Measurements from ENCODE around the gene WNT2B.

WNT2B gene

DNA sequence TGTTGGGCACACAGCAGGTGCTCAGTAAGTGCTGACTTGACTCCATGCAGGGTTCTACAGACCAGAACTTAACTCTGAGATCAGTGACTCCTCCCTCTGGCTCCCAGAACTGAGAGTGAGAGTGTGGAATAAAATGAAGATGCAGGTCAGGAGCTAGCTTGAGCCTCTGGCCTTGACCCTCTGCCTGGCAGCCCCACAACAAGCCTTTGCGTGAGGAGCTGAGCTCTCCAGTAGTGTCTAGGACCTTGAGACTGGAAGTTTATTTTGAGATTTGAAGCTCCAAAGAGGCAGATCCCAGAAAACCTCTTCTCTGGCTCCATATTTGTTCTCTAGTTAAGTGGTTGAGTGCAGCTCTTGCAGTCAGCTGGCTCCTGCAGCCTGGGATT, 3.4 kb upstream of the WNT2B start:
- Histone ChIP-seq H3K4me3 (ENCODE audit: low read length) (no peak overlapping the region), H3K9ac (ENCODE audit: low read depth, low read length) (no peak overlapping the region), H3K4me1 (ENCODE audit: insufficient read depth, low read length) (peaks cover 24% of the 10 kb centered on the region), H3K27ac (ENCODE audit: low read depth, low read length) (no peak overlapping the region), H3K9me3 (ENCODE audit: insufficient read depth, low read depth, low read length) (no peaks in the 10 kb centered on the region), H3K27me3 (ENCODE audit: insufficient read depth, low read length) (peaks cover 100% of the 10 kb centered on the region), H3K36me3 (ENCODE audit: insufficient read depth, low read length) (no peaks in the 10 kb centered on the region)
- 81% methylated on average over 1 of the region's 1 CpG for WGBS

DNA sequence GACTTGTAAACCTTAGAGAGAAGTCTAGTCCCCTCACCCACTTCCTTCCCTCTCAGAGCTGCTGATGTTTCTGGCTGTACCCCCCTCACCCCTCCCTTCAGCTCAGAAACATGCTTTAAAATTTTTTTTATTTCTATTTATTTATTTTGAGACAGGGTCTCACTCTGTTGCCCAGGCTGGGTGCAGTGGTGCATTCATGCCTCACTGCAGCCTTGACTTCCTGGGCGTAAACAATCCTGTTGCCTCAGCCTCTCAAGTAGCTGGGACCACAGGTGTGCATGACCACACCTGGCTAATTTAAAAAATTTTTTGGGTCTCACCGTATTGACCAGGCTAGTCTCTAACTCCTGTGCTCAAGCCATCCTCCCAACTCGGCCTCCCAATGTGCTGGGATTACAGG, 2.9 kb upstream of the WNT2B start:
- H3K9me3 ChIP-seq (ENCODE audit: insufficient read depth, low read depth, low read length): no peaks in the 10 kb centered on the region
- 87% methylated on average over 3 of the region's 3 CpGs for WGBS
- H3K36me3 ChIP-seq (ENCODE audit: insufficient read depth, low read length): no peaks in the 10 kb centered on the region
- H3K4me1 ChIP-seq (ENCODE audit: insufficient read depth, low read length): peaks cover 29% of the 10 kb centered on the region
- no peak overlapping the region for H3K9ac ChIP-seq (ENCODE audit: low read depth, low read length)
- no peak overlapping the region for H3K4me3 ChIP-seq (ENCODE audit: low read length)
- H3K27me3 ChIP-seq (ENCODE audit: insufficient read depth, low read length): peaks cover 100% of the 10 kb centered on the region
- H3K27ac ChIP-seq (ENCODE audit: low read depth, low read length): no peak overlapping the region

DNA sequence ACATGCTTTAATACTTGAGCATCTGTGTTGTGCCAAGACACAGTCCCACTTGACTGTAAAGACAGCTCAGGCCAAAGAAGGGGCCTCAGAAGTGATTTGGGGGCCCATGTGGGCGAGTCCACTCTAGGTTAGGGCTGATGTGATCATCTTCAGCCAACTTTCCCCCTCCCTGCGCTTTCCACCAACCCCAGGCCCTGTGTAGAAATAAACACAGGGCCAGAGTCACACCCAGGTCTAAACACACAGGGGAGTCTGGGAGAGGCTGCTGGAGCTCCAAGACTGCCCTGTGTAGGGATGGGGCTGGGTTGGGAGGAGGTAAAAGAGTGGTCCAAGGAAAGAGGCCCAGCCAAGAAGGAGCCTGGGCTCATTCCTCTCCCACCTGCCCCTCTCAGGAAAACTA, 2.5 kb upstream of the WNT2B start:
- H3K36me3 ChIP-seq (ENCODE audit: insufficient read depth, low read length): no peaks in the 10 kb centered on the region
- H3K27me3 ChIP-seq (ENCODE audit: insufficient read depth, low read length): peaks cover 100% of the 10 kb centered on the region
- no peak overlapping the region for H3K27ac ChIP-seq (ENCODE audit: low read depth, low read length)

GRCh38 chr1:112506731-112507130, 2.0 kb upstream of the WNT2B start:
- Histone ChIP-seq H3K36me3 (ENCODE audit: insufficient read depth, low read length) (no peaks in the 10 kb centered on the region), H3K9ac (ENCODE audit: low read depth, low read length) (no peak overlapping the region), H3K27me3 (ENCODE audit: insufficient read depth, low read length) (peaks cover 100% of the 10 kb centered on the region), H3K9me3 (ENCODE audit: insufficient read depth, low read depth, low read length) (no peaks in the 10 kb centered on the region), H3K4me1 (ENCODE audit: insufficient read depth, low read length) (peaks cover 34% of the 10 kb centered on the region), H3K27ac (ENCODE audit: low read depth, low read length) (no peak overlapping the region), H3K4me3 (ENCODE audit: low read length) (no peak overlapping the region)
- WGBS: 81% methylated on average over 8 of the region's 8 CpGs

More for the DNA sequence above, 2.5 kb upstream of the WNT2B start:
- no peak overlapping the region for H3K4me3 ChIP-seq (ENCODE audit: low read length)
- no peak overlapping the region for H3K9ac ChIP-seq (ENCODE audit: low read depth, low read length)
- H3K4me1 ChIP-seq (ENCODE audit: insufficient read depth, low read length): peaks cover 33% of the 10 kb centered on the region
- no peaks in the 10 kb centered on the region for H3K9me3 ChIP-seq (ENCODE audit: insufficient read depth, low read depth, low read length)
- 86% methylated on average over 2 of the region's 2 CpGs for WGBS

DNA sequence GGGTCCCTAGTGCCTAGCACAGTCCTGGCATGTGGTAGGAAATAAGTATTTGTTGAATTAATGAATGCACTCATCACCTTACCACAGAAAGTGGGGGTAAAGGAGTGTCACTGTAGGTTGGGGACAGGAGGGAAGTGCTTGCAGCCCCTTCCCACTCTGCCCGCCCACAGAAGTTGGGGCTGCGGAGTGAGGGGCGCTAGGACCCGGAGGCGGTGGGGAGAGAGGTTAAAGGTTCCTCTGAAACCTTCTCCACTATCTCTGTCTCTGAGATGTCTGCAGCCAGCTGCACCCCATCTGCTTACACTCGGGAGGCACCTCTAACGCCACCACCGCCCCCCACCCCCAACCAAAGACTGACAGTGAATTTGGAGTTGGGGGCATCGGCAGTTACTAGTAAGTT, 1.4 kb upstream of the WNT2B start:
- Histone ChIP-seq H3K9ac (ENCODE audit: low read depth, low read length) (no peak overlapping the region), H3K27ac (ENCODE audit: low read depth, low read length) (no peak overlapping the region), H3K4me3 (ENCODE audit: low read length) (peak overlapping the region; percentile 64), H3K9me3 (ENCODE audit: insufficient read depth, low read depth, low read length) (no peaks in the 10 kb centered on the region), H3K4me1 (ENCODE audit: insufficient read depth, low read length) (peaks cover 34% of the 10 kb centered on the region), H3K27me3 (ENCODE audit: insufficient read depth, low read length) (peaks cover 100% of the 10 kb centered on the region), H3K36me3 (ENCODE audit: insufficient read depth, low read length) (no peaks in the 10 kb centered on the region)
- 47% methylated on average over 3 of the region's 9 CpGs for WGBS

DNA sequence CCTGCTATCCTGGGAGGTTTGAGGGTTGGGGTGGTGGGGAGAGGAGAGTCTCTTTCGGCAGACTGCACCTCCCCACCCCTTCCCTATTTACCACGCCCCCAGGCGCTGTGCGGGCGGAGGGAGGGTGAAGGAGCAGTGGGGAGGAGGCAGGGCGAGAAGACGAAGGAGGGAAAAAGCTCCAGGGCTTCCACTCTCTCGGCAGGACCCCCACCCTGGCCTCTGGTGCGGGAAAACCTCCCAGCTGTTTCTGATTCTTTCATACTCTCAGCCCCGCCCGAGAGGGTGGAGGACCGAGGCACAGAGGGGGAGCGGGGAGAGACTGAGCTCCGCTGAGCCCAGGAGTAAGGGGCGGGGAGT, 866 bp upstream of the WNT2B start:
- WGBS: under 1% methylated on average over 13 of the region's 15 CpGs
- no peak overlapping the region for H3K9ac ChIP-seq (ENCODE audit: low read depth, low read length)

DNA sequence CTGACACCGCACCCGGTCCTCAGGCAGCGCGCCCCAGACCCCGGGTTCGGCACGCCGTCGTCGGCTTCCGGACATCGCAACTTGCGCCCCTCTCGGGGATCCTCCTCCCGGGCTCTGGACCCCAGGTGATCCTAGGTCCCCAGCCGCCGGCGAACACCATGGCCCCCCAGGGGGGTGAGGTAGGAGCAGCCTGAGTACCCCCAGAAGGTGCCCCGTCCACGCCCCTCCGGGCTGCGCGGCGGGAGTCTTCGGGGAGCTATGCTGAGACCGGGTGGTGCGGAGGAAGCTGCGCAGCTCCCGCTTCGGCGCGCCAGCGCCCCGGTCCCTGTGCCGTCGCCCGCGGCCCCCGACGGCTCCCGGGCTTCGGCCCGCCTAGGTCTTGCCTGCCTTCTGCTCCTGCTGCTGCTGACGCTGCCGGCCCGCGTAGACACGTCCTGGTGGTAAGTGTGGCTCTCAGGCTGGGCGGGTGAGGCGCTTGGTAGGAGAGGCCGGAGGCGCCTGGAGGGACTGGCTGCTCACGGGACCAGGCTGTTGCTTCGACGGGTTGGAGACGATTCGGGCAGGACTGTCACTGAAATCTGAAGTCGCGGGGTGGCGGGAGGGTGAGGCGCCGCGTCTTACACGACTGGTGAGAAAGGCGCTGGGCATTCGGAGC, 367 bp downstream of the WNT2B start:
- H3K4me1 ChIP-seq (ENCODE audit: insufficient read depth, low read length): peaks cover 27% of the 10 kb centered on the region
- WGBS: 1% methylated on average over 66 of the region's 66 CpGs
- H3K9me3 ChIP-seq (ENCODE audit: insufficient read depth, low read depth, low read length): no peaks in the 10 kb centered on the region
- peaks cover 92% of the 10 kb centered on the region for H3K27me3 ChIP-seq (ENCODE audit: insufficient read depth, low read length)
- H3K27ac ChIP-seq (ENCODE audit: low read depth, low read length): no peak overlapping the region
- no peaks in the 10 kb centered on the region for H3K36me3 ChIP-seq (ENCODE audit: insufficient read depth, low read length)
- peak overlapping the region; percentile 64 for H3K4me3 ChIP-seq (ENCODE audit: low read length)
- H3K9ac ChIP-seq (ENCODE audit: low read depth, low read length): no peak overlapping the region

More for the DNA sequence above, 866 bp upstream of the WNT2B start:
- peaks cover 32% of the 10 kb centered on the region for H3K4me1 ChIP-seq (ENCODE audit: insufficient read depth, low read length)
- H3K9me3 ChIP-seq (ENCODE audit: insufficient read depth, low read depth, low read length): no peaks in the 10 kb centered on the region
- H3K4me3 ChIP-seq (ENCODE audit: low read length): peak overlapping the region; percentile 64
- H3K27me3 ChIP-seq (ENCODE audit: insufficient read depth, low read length): peaks cover 100% of the 10 kb centered on the region
- no peak overlapping the region for H3K27ac ChIP-seq (ENCODE audit: low read depth, low read length)
- H3K36me3 ChIP-seq (ENCODE audit: insufficient read depth, low read length): no peaks in the 10 kb centered on the region

DNA sequence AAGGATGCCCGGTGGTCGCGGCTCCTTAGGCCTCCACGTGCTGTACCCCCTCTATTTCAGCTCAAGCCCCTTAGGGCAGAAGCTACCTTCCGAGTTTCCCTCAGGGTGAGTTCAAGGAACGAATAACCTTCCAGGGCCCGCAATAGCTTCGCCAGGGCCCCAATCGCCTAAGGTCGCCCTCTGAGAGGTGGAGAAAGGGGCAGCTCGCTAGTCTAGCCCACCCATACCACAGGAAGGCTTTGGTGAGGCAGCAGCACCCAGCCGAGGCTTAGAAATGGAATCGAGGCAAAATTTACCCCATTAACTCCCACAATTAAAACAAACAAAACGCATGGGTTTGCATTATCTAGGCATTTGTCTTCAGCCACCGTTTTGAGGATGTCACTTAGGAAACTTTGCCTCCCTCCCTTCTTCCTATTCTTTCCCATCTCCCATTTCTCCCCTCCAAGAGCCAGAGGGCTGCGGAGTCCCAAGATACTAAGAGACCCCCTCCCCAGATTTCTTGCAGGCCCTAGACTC, 954 bp downstream of the WNT2B start:
- Histone ChIP-seq H3K4me3 (ENCODE audit: low read length) (peak overlapping the region; percentile 64), H3K4me1 (ENCODE audit: insufficient read depth, low read length) (peaks cover 22% of the 10 kb centered on the region), H3K27ac (ENCODE audit: low read depth, low read length) (no peak overlapping the region), H3K9me3 (ENCODE audit: insufficient read depth, low read depth, low read length) (no peaks in the 10 kb centered on the region), H3K27me3 (ENCODE audit: insufficient read depth, low read length) (peaks cover 86% of the 10 kb centered on the region), H3K9ac (ENCODE audit: low read depth, low read length) (no peak overlapping the region), H3K36me3 (ENCODE audit: insufficient read depth, low read length) (no peaks in the 10 kb centered on the region)
- WGBS: 8% methylated on average over 16 of the region's 16 CpGs

- Histone ChIP-seq H3K36me3 (ENCODE audit: insufficient read depth, low read length) (no peaks in the 10 kb centered on the region), H3K4me3 (ENCODE audit: low read length) (peak overlapping the region; percentile 64), H3K27me3 (ENCODE audit: insufficient read depth, low read length) (peaks cover 80% of the 10 kb centered on the region), H3K27ac (ENCODE audit: low read depth, low read length) (no peak overlapping the region), H3K9me3 (ENCODE audit: insufficient read depth, low read depth, low read length) (no peaks in the 10 kb centered on the region), H3K4me1 (ENCODE audit: insufficient read depth, low read length) (peaks cover 25% of the 10 kb centered on the region), H3K9ac (ENCODE audit: low read depth, low read length) (no peak overlapping the region)
- 6% methylated on average over 6 of the region's 7 CpGs for WGBS
Observed at GRCh38 chr1:112510340-112510739, 1.6 kb downstream of the WNT2B start.

GRCh38 chr1:112511897-112512296, 3.1 kb downstream of the WNT2B start:
- WGBS: no CpG with 5 or more reads among the region's 2 CpGs
- H3K27ac ChIP-seq (ENCODE audit: low read depth, low read length): no peak overlapping the region
- H3K9me3 ChIP-seq (ENCODE audit: insufficient read depth, low read depth, low read length): no peaks in the 10 kb centered on the region
- no peak overlapping the region for H3K4me3 ChIP-seq (ENCODE audit: low read length)
- H3K36me3 ChIP-seq (ENCODE audit: insufficient read depth, low read length): no peaks in the 10 kb centered on the region
- H3K9ac ChIP-seq (ENCODE audit: low read depth, low read length): no peak overlapping the region
- peaks cover 64% of the 10 kb centered on the region for H3K27me3 ChIP-seq (ENCODE audit: insufficient read depth, low read length)
- peaks cover 35% of the 10 kb centered on the region for H3K4me1 ChIP-seq (ENCODE audit: insufficient read depth, low read length)

DNA sequence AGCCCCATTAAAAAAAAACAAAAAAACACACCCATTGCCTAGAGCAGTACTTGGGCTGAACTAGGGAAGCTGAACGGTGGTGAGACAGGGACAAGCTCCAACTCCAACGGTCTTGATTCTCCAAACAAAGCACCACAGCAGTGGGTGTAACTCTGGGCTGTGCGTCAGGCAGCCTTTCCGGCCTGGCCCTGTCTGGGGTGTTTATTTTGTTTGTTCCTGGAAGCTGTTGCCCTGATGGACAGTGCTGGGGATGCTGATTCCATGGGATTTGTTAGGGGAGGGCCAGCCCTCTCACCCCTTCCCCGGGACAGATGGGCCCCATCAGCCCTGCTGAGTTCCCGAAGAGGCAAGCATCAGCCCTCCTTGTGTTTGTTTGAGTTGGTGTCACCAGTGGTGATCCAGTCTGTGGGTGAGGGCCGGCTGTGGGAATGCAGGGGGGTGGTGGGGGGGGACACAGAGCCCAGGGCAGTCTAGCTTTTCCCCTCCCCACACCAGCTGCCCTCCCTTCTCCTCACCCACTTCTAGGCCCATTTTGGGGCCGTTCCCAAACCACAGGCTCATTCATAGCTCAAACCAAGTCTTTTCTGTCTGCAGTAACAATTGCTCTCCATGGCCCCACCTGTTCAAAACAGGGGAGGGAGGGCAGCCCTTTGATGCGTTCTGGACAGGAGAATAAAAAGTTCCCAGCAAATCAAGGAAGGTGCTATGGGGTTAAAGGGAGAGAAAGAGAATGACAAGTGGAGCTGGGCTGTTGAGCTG, 4.5 kb downstream of the WNT2B start:
- no peak overlapping the region for H3K4me3 ChIP-seq (ENCODE audit: low read length)
- H3K27me3 ChIP-seq (ENCODE audit: insufficient read depth, low read length): peaks cover 50% of the 10 kb centered on the region
- no peaks in the 10 kb centered on the region for H3K36me3 ChIP-seq (ENCODE audit: insufficient read depth, low read length)
- H3K27ac ChIP-seq (ENCODE audit: low read depth, low read length): no peak overlapping the region
- H3K9ac ChIP-seq (ENCODE audit: low read depth, low read length): no peak overlapping the region
- 82% methylated on average over 8 of the region's 9 CpGs for WGBS
- no peaks in the 10 kb centered on the region for H3K9me3 ChIP-seq (ENCODE audit: insufficient read depth, low read depth, low read length)
- H3K4me1 ChIP-seq (ENCODE audit: insufficient read depth, low read length): peaks cover 35% of the 10 kb centered on the region
